DND-41 (cell line): ENCODE data around the gene SELENOI.

Source experiments
- ATAC-seq: fragments of 200-7000 bp; cut with Tn5 transposase; 3 replicates; pipeline ENCODE4 v1.9.1; 2021; ENCODE audit warnings: low read depth; ENCODE audit not compliant: insufficient read depth
- DNase-seq: peaks from one replicate; pipeline ENCODE4 v3.0.0-alpha.2; 2020
- H2AFZ ChIP-seq: 2 replicates; pipeline ENCODE4 v1.6.0; 2012; ENCODE audit warnings: low read depth, low read length
- H3K27ac ChIP-seq: 2 replicates; pipeline ENCODE4 v1.5.1; 2012; ENCODE audit warnings: low read length, inconsistent platforms
- H3K27me3 ChIP-seq: fragments of 200-600 bp; sonication (generic); 2 replicates; pipeline ENCODE4 v1.6.0; 2012; ENCODE audit warnings: low read length, mild to moderate bottlenecking, inconsistent platforms; ENCODE audit not compliant: insufficient read depth, poor library complexity
- H3K36me3 ChIP-seq: 2 replicates; pipeline ENCODE4 v1.5.1; 2012; ENCODE audit warnings: low read length, inconsistent platforms; ENCODE audit not compliant: insufficient read depth
- H3K4me1 ChIP-seq: 2 replicates; pipeline ENCODE4 v1.5.1; 2012; ENCODE audit warnings: mild to moderate bottlenecking, low read length; ENCODE audit not compliant: insufficient read depth
- H3K4me2 ChIP-seq: 2 replicates; pipeline ENCODE4 v1.6.0; 2012; ENCODE audit warnings: mild to moderate bottlenecking, moderate library complexity, low read length, inconsistent platforms; ENCODE audit not compliant: insufficient read depth
- H3K4me3 ChIP-seq, 2 experiments: fragments of 200-600 bp in 1 of 2; shearing (Covaris generic) in 1 of 2; 2 replicates each; pipeline ENCODE4 v1.5.1; 2012 to 2016; ENCODE audit warnings: inconsistent platforms in 2 of 2, low read length in 2 of 2, mild to moderate bottlenecking in 2 of 2, low read depth in 1 of 2, moderate library complexity in 1 of 2
- H3K79me2 ChIP-seq: 2 replicates; pipeline ENCODE4 v1.6.0; 2012; ENCODE audit warnings: low read length, inconsistent platforms; ENCODE audit not compliant: insufficient read depth
- H3K9ac ChIP-seq: 2 replicates; pipeline ENCODE4 v1.6.0; 2012; ENCODE audit warnings: low read depth, mild to moderate bottlenecking, inconsistent platforms, low read length, moderate library complexity
- H3K9me3 ChIP-seq: 2 replicates; pipeline ENCODE4 v1.5.1; 2012; ENCODE audit warnings: low read length, moderate library complexity, mild to moderate bottlenecking, inconsistent platforms; ENCODE audit not compliant: insufficient read depth, severe bottlenecking
- H4K20me1 ChIP-seq: 2 replicates; pipeline ENCODE4 v1.6.0; 2012; ENCODE audit warnings: low read length; ENCODE audit not compliant: insufficient read depth
- CTCF ChIP-seq: IDR thresholded peaks from 2 replicates; pipeline ENCODE4 v1.5.1; 2012; ENCODE audit warnings: borderline replicate concordance, low read length, moderate library complexity, mild to moderate bottlenecking; ENCODE audit not compliant: poor library complexity, severe bottlenecking; ENCODE audit errors: extremely low read depth
- EZH2 ChIP-seq: IDR thresholded peaks from 3 replicates; pipeline ENCODE4 v1.6.1; 2012; ENCODE audit warnings: borderline replicate concordance, low read depth, mild to moderate bottlenecking, moderate library complexity, low read length, inconsistent platforms; ENCODE audit not compliant: severe bottlenecking

Gene SELENOI

GRCh38 chr2:26305540-26305939 lies 40.4 kb upstream of the SELENOI start:
- DNase-seq (no peak), ATAC-seq (no peak)
- Histone ChIP-seq H3K27me3 (no peaks in the 10 kb centered on the region), H3K9ac (no peak overlapping the region), H3K4me2 (no peak overlapping the region), H3K27ac (no peak overlapping the region), H3K4me1 (peaks cover under 1% of the 10 kb centered on the region; the same call in 1 of the 2 replicates), H2AFZ (no peak overlapping the region), H3K4me3 (no peak overlapping the region), H3K36me3 (no peaks in the 10 kb centered on the region), H3K79me2 (no peaks in the 10 kb centered on the region), H3K9me3 (no peaks in the 10 kb centered on the region), H4K20me1 (no peaks in the 10 kb centered on the region)
- TF ChIP-seq EZH2 (no peak), CTCF (no peak)

- no peak overlapping the region for H3K27ac ChIP-seq
- no peak for TF ChIP-seq CTCF
Measured at GRCh38 chr2:26309921-26310320, 36.0 kb upstream of the SELENOI start.

GRCh38 chr2:26312471-26312870 lies 33.5 kb upstream of the SELENOI start:
- ATAC-seq (no peak), DNase-seq (no peak)
- Histone ChIP-seq H3K9ac (no peak overlapping the region), H3K27ac (no peak overlapping the region), H3K4me3 (no peak overlapping the region), H3K27me3 (no peaks in the 10 kb centered on the region), H4K20me1 (no peaks in the 10 kb centered on the region), H3K79me2 (no peaks in the 10 kb centered on the region), H3K4me1 (no peaks in the 10 kb centered on the region), H2AFZ (no peak overlapping the region), H3K36me3 (no peaks in the 10 kb centered on the region), H3K4me2 (no peak overlapping the region), H3K9me3 (no peaks in the 10 kb centered on the region)
- no peak for TF ChIP-seq EZH2
- TF ChIP-seq CTCF, result no peak

More at GRCh38 chr2:26309921-26310320, 36.0 kb upstream of the SELENOI start:
- no peak overlapping the region for H2AFZ ChIP-seq
- H3K9ac ChIP-seq, result no peak overlapping the region
- H3K4me3 ChIP-seq, result no peak overlapping the region
- no peaks in the 10 kb centered on the region for H3K79me2 ChIP-seq
- ATAC-seq, result no peak
- H3K36me3 ChIP-seq, result no peaks in the 10 kb centered on the region
- H3K27me3 ChIP-seq, result no peaks in the 10 kb centered on the region
- no peak for DNase-seq
- no peak overlapping the region for H3K4me2 ChIP-seq
- H3K9me3 ChIP-seq, result no peaks in the 10 kb centered on the region
- no peaks in the 10 kb centered on the region for H4K20me1 ChIP-seq
- H3K4me1 ChIP-seq, result no peaks in the 10 kb centered on the region

- Histone ChIP-seq H3K4me3 (no peak overlapping the region), H3K9ac (no peak overlapping the region), H4K20me1 (no peaks in the 10 kb centered on the region), H2AFZ (no peak overlapping the region), H3K27me3 (no peaks in the 10 kb centered on the region), H3K4me1 (no peaks in the 10 kb centered on the region), H3K27ac (no peak overlapping the region), H3K36me3 (no peaks in the 10 kb centered on the region), H3K79me2 (no peaks in the 10 kb centered on the region), H3K9me3 (no peaks in the 10 kb centered on the region), H3K4me2 (no peak overlapping the region)
- no peak for ATAC-seq
- TF ChIP-seq EZH2 (no peak), CTCF (no peak)
- DNase-seq, result no peak
Measured at GRCh38 chr2:26313446-26313845, 32.5 kb upstream of the SELENOI start.
